Measurements from ENCODE around the gene TMEM258.

GRCh38 chr11:61764606-61765260, 27.7 kb downstream of the TMEM258 start:
- TF ChIP-seq POLR2A (IDR thresholded peaks at IDR 0.05) (no peak), CTCF (IDR thresholded peaks at IDR 0.05) (no peak)
